GM18511 (cell line): Measurements from ENCODE around the gene UNC5A.

ENCODE experiments used
- ATAC-seq: cut with Tn5 transposase; IDR thresholded peaks from one replicate; pipeline ENCODE4 v1.9.1; 2021; ENCODE audit warnings: mild to moderate bottlenecking, moderate library complexity; ENCODE audit not compliant: unreplicated experiment

The UNC5A gene

DNA sequence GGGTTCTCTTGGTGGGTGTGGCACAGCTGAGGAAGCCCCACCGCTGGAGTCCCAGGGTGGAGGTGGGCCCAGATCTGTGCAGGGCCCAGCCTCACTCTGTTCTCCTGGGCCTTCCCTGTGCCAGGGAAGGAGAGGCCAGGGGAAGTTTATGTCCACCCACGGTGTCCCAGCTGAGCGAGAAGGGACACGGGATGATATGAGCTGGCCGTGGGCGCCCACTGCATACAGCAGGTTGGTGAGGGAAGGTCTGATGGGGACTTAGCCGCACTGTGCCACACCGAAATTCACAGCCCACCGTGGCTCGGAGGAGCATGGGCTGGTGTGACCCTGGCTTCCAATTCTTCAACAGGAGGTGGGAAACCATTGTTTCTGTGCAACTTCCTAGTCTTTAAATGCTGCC lies 33.9 kb downstream of the UNC5A start:
- no peak for ATAC-seq

DNA sequence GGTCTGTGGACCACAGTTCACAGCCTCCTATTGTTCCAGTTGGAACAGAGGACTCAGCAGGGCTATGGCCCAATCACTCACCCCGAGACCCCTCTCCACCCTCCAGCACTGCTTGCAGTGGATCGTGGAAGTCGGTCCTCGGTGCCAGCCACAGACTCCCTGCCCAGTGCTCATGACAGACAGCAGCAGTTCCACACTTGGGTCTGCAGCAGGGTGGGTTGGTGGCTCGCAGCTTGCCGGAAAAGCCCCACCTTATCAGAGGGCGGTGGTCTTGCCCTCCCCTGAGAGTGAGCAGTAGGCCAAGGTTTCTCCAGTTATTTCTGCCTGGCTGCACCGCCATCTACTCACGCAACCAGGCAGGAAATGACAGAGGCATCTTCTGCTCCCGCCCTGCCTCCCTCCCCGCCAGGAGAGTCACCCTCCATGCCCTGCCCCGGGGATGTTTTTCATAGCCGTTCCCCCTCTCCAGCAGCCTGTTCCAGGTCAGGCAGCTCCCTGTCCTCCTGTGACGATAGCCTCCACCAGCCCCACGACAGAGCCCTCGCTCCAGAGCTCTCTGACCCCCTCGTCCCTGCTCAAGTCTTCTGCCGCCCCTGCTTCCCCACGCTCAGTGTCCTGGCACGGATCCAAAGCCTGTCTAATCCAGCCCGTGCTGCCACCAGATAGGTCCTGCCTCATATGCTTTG lies 34.5 kb downstream of the UNC5A start:
- no peak for ATAC-seq

DNA sequence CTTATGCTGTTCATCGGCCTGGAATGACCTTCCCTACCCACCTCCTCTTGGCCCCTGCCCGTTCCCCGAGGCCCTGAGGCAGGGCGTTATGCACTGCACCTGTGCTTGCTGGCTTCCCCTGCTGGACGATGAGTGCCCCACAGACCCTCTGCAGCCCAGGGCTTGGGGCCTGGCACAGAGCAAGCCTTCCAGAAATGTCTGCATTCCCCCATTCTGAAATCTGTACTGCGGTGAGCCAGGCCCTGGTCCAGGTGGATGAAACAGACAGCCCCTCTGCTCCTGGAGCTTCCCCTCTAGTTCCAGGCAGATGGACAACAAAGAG lies 35.0 kb downstream of the UNC5A start:
- no peak for ATAC-seq

DNA sequence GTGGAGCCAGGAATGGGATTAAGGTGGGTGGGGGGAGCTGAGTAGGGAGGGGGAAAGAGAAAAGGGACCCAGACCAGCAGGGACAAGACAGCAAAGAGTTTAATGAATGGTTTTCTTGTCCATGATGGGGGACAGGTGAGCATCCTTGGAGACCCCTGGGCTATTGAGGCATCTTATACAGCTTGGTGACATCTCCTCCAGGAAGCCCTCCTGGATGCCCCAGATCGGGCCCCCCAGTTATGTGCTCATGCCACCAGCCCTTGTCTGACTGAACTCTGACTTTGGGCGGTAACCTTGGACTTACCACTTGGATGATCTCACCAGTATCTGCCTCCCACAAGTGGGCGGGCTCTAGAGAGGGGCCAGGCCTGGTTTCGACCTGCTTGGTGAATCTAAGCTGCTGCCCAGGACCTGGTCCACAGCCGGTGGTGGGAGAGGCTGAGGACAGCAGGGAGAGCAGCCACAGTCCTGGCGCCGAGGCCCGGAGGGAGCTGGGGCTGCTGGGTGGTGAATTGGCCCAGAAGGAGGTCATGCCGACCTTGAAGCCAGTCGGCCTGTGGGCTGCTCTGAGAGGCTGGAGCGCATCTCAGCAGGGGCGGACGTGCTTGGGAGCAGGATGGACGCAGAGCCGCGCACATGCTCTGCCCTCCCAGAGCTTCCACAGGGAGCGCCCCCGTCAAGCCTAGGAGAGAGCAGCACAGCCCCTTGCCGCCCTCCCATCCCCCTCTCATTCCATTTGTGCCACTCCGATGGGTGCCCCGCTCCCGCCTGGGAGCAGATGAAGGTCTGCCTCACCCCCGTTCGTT lies 36.2 kb downstream of the UNC5A start:
- ATAC-seq: no peak

DNA sequence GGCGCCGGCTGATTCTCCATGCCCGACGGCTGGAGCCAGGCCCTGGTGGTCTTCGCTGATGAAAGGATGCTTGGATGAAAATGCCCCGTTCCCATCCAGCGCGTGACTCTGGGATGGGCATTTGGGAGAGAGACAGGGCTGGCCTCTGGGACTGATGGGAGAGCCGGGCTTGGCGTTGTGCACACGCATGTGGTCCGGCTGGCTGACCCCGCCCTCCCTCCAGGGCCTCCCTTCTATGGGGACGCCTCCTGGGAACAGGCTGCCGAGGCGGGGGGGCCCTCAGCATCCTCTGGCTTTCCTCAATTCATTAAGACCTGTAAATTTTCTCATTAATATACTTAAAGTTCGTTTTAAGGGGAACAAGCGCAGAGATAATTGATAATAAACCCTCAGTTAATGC lies 36.8 kb downstream of the UNC5A start:
- no peak for ATAC-seq

DNA sequence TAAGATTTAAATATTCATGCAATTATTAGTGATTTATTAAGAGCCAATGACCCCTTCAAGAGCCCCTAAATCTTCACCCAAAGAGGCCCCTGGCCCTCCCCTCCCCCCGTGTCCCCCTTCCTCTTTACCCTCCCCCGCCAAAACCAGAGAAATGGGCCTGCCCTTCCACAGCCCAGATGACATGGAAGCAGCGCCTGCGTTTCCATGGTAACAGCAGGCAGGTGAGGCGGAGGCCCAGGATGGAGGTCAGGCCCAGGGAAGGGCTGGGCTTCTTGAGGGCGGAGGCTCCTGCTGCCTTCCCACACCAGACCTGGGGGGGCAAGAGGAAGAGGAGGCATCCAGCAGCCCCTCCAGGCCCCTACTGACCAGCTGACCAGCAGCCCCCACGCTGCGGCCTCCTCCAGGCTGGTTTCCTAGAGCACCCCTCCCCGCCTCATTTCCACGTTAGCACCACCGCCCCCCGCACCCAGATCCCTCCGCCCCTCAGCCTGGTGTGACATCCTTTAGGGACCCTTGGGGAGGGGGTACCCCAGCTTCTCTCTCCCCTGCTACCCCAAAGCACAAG lies 37.4 kb downstream of the UNC5A start:
- ATAC-seq: no peak

DNA sequence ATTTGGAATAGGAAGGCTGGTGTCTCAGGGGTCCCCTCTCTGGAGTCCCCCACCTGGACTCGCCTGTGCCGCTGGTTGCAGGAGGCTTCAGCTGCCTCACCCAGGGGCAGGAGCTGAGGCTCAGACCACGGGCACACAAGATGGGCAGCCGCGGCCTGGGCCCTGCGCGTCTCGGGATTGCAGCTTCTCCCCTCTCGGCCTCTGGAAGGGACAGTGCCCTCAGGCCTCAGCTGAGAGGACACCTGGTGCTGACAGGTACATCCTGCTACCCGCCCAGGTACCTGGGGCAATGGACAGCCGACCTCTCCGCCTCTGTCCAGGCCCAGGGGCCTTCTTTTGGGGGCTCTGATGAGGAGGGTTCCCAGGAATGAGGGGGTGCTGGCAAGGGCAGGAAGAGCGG lies 38.3 kb downstream of the UNC5A start:
- no peak for ATAC-seq

DNA sequence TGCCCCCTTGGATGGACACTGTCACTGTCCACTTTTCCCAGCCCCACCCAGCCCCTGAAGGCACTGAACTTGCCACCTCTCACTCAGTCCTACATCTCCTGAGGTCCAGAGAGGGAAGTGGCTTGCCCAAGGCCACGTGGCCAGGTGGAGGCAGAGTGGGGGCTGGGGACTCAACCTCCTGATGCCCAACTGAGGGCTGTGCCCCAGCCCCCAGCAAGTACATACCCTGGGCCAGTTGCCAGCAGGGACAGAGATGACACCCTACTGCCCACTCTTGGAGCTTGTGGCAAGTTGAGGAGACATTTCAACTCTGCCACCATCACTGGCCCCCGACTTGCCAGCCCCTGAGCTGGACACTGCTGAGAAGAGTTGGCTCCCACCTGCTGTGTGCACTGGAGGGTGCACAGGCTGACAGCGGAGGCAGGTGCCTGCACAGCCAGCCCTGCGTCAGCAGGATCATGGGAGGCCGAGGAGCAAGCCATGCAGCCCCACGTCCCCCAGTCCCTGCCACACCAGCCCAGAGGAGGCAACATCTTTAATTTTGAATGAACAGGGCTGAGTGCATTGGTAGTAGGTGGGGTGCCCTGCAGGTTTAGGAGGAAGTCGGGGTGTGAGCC lies 39.4 kb downstream of the UNC5A start:
- ATAC-seq: no peak

DNA sequence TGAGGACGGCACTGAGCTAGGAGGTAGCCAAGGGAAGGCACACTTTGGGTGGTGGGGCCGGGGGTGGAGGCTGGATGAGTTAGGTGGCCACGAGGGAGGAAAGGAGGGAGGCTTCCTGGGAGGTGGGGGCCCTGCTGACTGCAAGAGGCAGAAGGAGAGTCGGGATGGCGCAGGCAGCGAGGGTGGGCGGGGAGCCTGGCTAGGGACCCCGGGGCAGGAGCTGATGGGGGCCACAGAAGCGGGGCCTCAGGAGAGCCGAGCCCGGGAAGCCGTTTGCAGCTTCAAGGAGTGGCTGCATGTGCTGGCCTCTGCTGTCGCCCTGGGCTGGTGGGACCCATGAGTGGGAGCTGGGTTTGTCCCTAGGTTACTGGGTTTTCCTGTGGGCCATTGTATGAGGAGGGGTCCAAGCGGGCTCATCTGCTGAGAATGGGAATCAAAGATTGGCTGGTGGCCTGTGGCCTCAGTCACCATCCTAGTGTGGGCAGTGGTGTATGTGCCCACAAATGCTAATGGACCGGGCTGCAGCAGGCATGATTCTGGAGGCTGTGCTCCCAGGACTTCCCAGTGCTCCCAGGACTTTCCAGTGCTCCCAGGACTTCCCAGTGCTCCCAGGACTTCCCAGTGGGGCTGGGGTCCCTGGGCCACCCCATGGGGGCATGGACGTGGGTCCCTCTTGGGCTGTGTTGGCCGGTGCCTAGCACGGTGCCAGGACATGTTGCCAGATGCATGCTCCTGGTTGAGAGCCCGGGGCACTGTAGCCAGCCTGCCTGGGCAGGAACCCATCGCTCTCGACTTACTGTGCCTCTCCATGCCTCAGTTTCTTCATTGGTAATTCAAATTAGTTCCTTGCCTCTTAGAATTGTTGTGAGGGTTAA lies 40.2 kb downstream of the UNC5A start:
- no peak for ATAC-seq

DNA sequence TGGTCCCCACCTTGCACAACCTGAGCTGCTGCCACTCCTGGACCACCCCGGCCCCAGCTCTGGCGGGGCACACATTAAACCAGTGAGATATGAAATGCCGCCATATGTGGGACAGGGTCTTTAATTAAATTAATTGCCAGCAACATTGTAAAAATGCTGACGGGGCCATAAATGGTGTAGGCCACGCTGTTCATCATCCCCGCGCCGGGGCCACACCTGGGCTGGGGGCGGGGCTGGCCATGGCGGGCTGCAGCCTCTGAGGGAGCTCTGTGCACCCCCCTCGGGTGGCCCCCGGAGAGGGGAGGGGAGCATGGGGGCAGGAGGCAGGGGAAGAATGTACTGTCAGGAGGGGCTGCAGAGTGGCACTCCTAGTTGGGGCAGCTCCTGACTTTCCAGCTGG lies 41.0 kb downstream of the UNC5A start:
- no peak for ATAC-seq

DNA sequence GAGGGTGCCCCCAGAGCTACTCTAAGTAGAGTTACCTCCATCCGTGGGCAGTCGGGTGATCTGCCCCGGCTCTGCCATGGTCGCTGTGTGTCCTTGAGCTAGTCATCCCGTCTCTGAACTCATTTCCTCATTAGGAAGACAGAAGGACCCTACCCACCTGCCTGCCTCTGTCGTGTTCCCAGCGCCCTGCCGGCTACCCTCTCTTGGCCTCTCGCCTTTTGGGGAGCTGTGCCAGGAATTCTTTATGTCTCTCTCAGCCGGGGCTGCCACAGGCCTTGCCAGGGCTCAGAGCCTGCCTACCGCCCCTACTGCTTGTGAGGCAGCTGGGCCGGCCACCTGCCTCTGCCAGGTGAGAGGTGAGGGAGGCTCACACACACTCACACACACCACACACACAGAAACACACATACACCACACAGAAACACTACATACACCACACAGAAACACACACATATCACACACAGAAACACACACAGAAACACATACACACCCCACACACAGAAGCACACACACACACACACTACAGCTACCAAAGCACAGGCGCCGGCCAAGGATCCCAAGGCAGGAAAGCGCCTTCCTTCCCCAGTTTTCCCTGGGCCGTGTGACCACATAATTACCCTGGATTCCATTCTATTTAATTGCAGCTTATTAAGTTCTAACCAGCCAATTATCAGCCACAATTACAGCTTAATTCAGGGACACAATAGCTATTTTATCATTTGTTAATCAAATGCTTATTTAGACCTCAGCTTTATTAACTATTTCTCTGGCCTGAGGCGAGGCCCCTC lies 41.7 kb downstream of the UNC5A start:
- ATAC-seq: no peak

DNA sequence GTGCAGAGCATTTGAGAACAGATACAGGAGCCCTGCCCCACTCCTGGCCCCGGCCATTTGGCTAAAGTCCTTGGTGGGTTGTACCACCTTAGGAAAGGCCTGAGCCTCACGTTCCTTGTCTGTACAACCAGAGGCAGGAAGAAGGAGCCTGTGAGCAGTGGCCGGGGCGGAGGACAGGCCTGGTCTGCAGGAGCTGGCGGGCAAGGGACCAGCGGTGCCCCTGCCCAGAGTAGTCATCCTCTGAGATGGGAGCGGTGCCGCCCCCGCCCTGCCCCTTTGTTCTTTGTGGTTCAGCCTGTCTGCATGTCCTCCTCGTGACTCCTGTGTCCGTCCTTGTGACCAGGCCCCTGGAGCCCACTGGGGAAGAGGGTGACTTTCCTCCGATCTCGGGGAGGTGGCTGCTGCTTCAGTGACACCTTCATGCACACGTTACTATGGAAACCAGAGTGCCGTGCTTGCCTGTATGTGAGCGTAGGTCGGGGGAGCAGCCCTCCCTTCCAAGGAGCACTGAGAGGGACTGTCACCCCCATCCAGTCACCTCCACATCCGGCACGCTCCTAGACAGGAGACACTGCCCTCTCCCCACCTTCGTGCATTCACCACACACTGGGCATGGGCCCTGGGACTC lies 42.9 kb downstream of the UNC5A start:
- no peak for ATAC-seq

DNA sequence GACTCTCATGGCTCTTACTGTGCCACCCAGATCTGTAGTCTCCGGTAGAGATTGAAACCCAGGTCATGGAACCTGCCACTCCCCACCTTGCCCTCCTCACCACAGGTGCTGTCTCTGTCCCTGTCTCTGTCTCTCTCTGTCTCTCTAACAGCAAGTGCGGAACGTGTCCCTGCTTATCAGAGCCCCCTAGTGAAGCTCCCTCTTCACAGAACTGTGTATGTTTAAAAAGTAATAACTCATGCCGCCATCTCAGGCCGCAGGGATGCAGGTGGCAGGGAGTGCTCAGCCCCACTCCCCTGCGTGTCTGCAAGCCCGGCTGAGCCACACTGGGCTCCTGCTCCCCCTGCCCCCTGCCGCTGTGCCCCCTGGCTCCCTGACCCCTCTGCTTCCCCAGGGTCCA lies 43.8 kb downstream of the UNC5A start:
- no peak for ATAC-seq

DNA sequence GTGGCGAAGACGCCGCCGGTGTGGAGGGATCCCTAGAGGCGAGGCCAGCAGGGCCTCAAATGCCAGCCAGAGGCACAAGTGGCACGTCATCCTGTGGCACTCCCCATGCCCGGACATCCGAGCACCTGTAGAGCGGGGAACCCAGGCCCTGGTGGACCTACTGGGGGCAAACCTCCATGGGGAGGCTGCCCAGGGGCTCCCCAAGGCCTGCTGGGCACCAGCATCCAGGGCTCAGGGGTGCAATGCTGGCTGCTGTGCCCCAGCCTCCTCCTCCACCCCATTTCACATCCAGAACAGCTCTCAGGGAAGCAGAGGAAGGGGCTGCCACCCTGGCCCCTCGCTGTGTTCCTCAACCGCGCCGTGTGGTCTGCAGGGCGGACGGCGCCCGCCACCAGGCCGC lies 45.2 kb downstream of the UNC5A start:
- no peak for ATAC-seq

DNA sequence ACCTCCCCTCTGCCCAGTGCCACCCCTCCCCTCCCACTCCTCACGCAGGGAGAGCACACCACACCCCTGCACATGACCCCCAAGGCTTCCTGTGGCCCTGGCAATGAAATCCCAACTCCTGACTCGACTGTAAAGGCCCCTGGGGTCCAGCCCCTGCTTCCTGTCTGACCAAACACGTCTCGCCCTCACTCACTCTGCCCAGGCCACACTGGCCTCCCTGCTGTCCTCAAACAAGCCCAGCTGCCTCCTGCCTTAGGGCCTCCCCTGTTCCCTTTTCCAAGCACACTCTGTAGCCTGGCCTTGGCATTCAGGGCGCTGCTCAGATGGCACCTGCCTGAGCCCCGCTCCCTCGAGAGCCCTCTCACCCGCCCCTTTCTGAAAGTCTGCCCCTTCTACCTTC lies 46.4 kb downstream of the UNC5A start:
- no peak for ATAC-seq

DNA sequence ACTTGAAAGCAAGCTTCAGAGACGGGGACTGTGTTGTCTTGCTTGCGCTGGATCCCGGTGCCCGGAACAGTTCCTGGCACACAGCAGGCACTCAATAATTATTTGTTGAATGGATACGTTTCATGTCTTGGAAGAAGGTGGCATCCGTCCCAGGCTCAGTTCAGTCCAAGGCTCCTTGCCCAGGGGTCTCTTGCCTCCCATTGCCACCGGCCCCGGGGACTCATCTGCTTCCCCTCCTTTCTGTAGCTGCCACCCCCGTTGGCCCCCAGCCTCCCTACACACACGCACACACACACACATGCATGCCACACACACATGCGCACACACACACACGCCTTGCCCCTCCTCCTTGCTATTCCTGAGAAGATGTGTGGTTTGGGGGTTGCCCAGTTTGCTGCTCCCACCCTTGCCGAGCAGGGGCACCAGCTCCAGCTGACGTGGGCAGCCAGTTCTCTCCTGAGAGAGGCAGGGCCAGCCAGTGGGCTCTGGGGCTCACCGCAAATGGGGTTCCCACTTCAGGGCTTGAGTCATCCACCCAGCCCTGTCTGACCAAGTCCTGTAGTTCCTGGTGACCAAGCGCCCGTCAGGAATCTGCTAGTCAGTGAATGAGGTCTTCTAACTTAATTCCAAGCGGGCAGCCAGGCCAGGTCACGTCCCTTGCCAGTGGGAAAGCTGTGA lies 47.0 kb downstream of the UNC5A start:
- ATAC-seq: no peak

DNA sequence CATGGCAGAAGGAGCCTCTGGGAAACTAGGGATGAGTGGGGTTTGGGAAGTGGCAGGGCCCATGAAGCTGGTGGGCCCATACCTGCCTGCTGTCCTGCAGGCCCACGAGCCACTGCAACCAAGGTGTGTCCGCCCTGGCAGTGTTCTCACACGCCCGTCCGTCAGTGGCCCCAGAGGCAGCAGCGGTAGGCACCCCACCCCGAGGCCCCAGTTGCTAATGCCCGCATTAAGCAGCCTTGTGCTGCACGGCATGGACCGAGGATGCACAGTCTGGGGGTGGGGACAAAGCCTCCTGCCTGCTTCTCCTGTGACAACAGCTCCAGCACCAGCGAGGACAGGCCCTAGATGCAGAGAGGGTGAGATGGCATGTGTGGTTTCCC lies 47.5 kb downstream of the UNC5A start:
- ATAC-seq: no peak

DNA sequence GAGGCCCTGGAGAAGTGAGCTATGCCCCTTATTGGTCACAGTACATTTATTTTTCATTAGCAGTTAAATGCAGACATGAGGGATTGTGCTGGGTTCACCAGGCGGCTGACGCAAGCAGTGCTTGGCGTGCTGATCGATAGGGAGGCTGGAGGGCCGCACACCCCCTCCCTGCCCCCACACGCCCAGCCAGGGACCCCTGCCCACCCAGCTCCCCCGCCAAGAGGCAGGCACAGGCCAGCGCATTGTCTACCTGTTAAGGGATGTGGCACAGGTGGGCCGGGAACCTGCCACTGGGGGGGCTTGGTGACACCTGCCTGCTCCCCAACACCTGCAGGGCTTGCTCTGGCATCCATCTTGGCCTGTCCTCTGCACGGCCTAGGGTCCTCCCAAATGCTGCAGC lies 49.6 kb downstream of the UNC5A start:
- ATAC-seq: no peak

DNA sequence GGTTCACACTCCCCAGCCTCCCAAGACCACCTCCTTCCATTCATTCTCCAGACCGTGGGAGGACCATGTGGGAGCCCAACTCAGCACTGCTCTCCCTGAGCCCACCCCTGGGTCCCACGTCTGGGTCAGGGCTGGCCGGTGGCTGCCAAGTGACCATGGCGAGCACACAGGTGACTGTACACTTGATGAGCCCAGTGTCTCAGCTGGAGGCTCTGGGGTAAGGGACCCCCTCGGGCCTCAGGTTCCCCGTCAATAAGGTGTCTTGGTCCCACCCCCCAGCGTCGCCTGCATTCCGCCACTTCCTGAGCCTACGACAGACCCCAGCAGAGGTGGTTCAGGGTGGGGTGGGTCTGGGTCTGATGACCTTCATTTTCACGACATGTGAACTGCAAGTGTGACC lies 50.0 kb downstream of the UNC5A start:
- ATAC-seq: no peak
